K562 (cell line): ENCODE data around the gene PPA2. TPM values are rescaled to one million over a fixed set of nuclear protein-coding genes. Genes with fewer than 3 reads are reported as not detected.

ENCODE experiments used
- ATAC-seq: fragments of 200-7000 bp; cut with Tn5 transposase; 3 replicates; pipeline ENCODE4 v1.9.1; 2020; ENCODE audit warnings: moderate library complexity
- BruUV-seq: library from RNA; stranded (reverse); fragments of 400-500 nt; replicated peaks from 2 replicates; lab custom pipeline; 2021; lab: Mats Ljungman, UMichigan
- CTCF ChIA-PET: fragments of 300-600 bp; formaldehyde crosslinking; extraction: SDS; loops from one replicate; lab custom pipeline; 2021; ENCODE audit warnings: low intra/inter-chr PET ratio; lab: Yijun Ruan, JAX
- POLR2A ChIA-PET: fragments of 300-600, 350-650 bp; sonication (Branson Sonifier 250); formaldehyde crosslinking; extraction: SDS; loops from one replicate; lab custom pipeline; 2021; ENCODE audit warnings: antibody characterized with exemption, inconsistent platforms; lab: Yijun Ruan, JAX
- DNase-seq, 4 experiments: peaks; one replicate each; pipeline versions ENCODE4 v3.0.0 to v3.0.0-alpha.2; 2011 to 2018; ENCODE audit warnings: low spot score in 3 of 4, mixed read lengths in 3 of 4; ENCODE audit errors: extremely low read depth in 1 of 4
- FAIRE-seq: peaks from 2 replicates; lab custom pipeline; 2011; peaks lifted over from hg19 to GRCh38; lab: Jason Lieb, UNC
- H2AFZ ChIP-seq: 2 replicates; pipeline ENCODE4 v1.6.0; 2011; ENCODE audit warnings: low read depth, low read length, control low read depth, inconsistent platforms
- H3K27ac ChIP-seq: fragments of 200-600 bp; 3 replicates; pipeline ENCODE4 v1.8.0; 2011; ENCODE audit warnings: low read depth, mild to moderate bottlenecking, control low read depth, inconsistent platforms, low read length, moderate library complexity, mixed read lengths; ENCODE audit errors: extremely low read depth
- H3K27me3 ChIP-seq, 2 experiments: fragments of 300-600 bp in 1 of 2; 2 replicates in 1 of 2; 3 replicates in 1 of 2; pipeline versions ENCODE4 v1.6.0 to v1.8.0; 2011; ENCODE audit warnings: inconsistent platforms in 2 of 2, low read length in 2 of 2, mild to moderate bottlenecking in 1 of 2, mixed read lengths in 1 of 2, moderate library complexity in 1 of 2; ENCODE audit not compliant: control insufficient read depth in 2 of 2, insufficient read depth in 2 of 2
- H3K36me3 ChIP-seq: fragments of 300-600 bp; 3 replicates; pipeline ENCODE4 v1.8.0; 2011; ENCODE audit warnings: mild to moderate bottlenecking, low read length, inconsistent platforms; ENCODE audit not compliant: control insufficient read depth, insufficient read depth
- H3K4me1 ChIP-seq, 2 experiments: fragments of 200-600 bp in 1 of 2; replicated peaks in 1 of 2; 2 replicates in 1 of 2; 3 replicates in 1 of 2; pipeline versions ENCODE4 v1.5.1 to v1.8.0; 2011; ENCODE audit warnings: inconsistent platforms in 2 of 2, low read length in 2 of 2, mild to moderate bottlenecking in 1 of 2, mixed read lengths in 1 of 2, moderate library complexity in 1 of 2; ENCODE audit not compliant: control insufficient read depth in 2 of 2, insufficient read depth in 2 of 2
- H3K4me2 ChIP-seq: 2 replicates; pipeline ENCODE4 v1.6.1; 2011; ENCODE audit warnings: low read length, control low read depth, inconsistent platforms, mixed read lengths; ENCODE audit not compliant: insufficient read depth
- H3K4me3 ChIP-seq: fragments of 200-600 bp; sonication (generic), shearing (Covaris generic); 2 replicates; pipeline ENCODE4 v1.5.1; 2016; ENCODE audit warnings: control low read depth, inconsistent platforms
- H3K79me2 ChIP-seq: fragments of 200-600 bp; 3 replicates; pipeline ENCODE4 v1.8.0; 2011; ENCODE audit warnings: low read length, inconsistent platforms; ENCODE audit not compliant: control insufficient read depth, insufficient read depth
- H3K9ac ChIP-seq, 2 experiments: 2 replicates each; pipeline versions ENCODE4 v1.6.0 to v1.6.1; 2011; ENCODE audit warnings: low read depth in 2 of 2, low read length in 2 of 2, control low read depth in 1 of 2, inconsistent platforms in 1 of 2, mild to moderate bottlenecking in 1 of 2, mixed read lengths in 1 of 2; ENCODE audit not compliant: insufficient read depth in 1 of 2
- H3K9me1 ChIP-seq: one replicate; pipeline ENCODE4 v1.6.0; 2011; ENCODE audit warnings: inconsistent platforms, mild to moderate bottlenecking, low read length, moderate library complexity; ENCODE audit not compliant: control insufficient read depth, insufficient read depth
- H3K9me3 ChIP-seq: replicated peaks from 2 replicates; pipeline ENCODE4 v1.5.1; 2011; ENCODE audit warnings: low read depth, low read length, inconsistent platforms; ENCODE audit not compliant: control insufficient read depth, insufficient read depth
- H4K20me1 ChIP-seq: replicated peaks from 2 replicates; pipeline ENCODE4 v1.6.1; 2011; ENCODE audit warnings: low read length, inconsistent platforms, mixed read lengths; ENCODE audit not compliant: control insufficient read depth, insufficient read depth
- GTF2E2 ChIP-seq: fragments of 200-800 bp; sonication (Bioruptor generic); IDR thresholded peaks from 2 replicates; pipeline ENCODE4 v1.6.1; 2016; ENCODE audit warnings: missing genetic modification characterization, missing compliant biosample characterization
- HMG20A ChIP-seq: fragments of 450-650 bp; formaldehyde crosslinking; conservative IDR thresholded peaks from 2 replicates; pipeline ENCODE4 v1.4.0; 2020; ENCODE audit warnings: mild to moderate bottlenecking, mixed read lengths
- NUFIP1 ChIP-seq: fragments of 450-650 bp; IDR thresholded peaks from 2 replicates; pipeline ENCODE4 v1.6.1; 2018; ENCODE audit not compliant: partially characterized antibody
- RAD21 ChIP-seq, 2 experiments: fragments of 250-450 bp in 1 of 2; fragments of 450-650 bp in 1 of 2; sonication (Bioruptor Pico) in 1 of 2; formaldehyde crosslinking in 1 of 2; IDR thresholded peaks in 1 of 2; conservative IDR thresholded peaks in 1 of 2; 2 replicates each; pipeline versions ENCODE4 v1.4.0 to v1.8.0; 2020 to 2022; ENCODE audit warnings: mild to moderate bottlenecking in 2 of 2, moderate library complexity in 1 of 2
- RB1 ChIP-seq: fragments of 450-650 bp; IDR thresholded peaks from 2 replicates; pipeline ENCODE4 v1.6.1; 2017; ENCODE audit warnings: low read depth, mild to moderate bottlenecking
- TAF1 ChIP-seq: IDR thresholded peaks from 2 replicates; pipeline ENCODE4 v1.6.1; 2011; ENCODE audit warnings: mild to moderate bottlenecking, low read length, moderate library complexity; ENCODE audit not compliant: insufficient read depth, control insufficient read depth, severe bottlenecking; ENCODE audit errors: extremely low read depth
- TAL1 ChIP-seq: fragments of 450-650 bp; IDR thresholded peaks from 2 replicates; pipeline ENCODE4 v1.6.1; 2016; ENCODE audit warnings: mild to moderate bottlenecking
- TFAM ChIP-seq: fragments of 250-450 bp; sonication (Bioruptor Pico); conservative IDR thresholded peaks from 2 replicates; pipeline ENCODE4 v1.5.0; 2021; ENCODE audit warnings: mild to moderate bottlenecking, moderate library complexity
- XRCC4 ChIP-seq: IDR thresholded peaks from one replicate; pipeline ENCODE4 v1.6.1; 2011; ENCODE audit not compliant: insufficient read depth, insufficient read length; ENCODE audit errors: extremely low read depth
- WGBS: fragments of 100-300 bp; shearing (Covaris generic); methylation state at CpG from one replicate; pipeline ENCODE4 v1.1.6; 2016; ENCODE audit warnings: low coverage, mixed read lengths; ENCODE audit not compliant: insufficient coverage; ENCODE audit errors: missing lambda C conversion rate; 5-methylcytosine and 5-hydroxymethylcytosine counted together
- in situ Hi-C: fragments of 300-500 bp; cut with MboI; formaldehyde crosslinking; loops from 4 replicates; pipeline ENCODE4 v1.15.0; 2018; ENCODE audit warnings: inconsistent platforms, mixed read lengths
- intact Hi-C: fragments of 100-400 bp; cut with micrococcal nuclease; formaldehyde crosslinking; loops from 2 replicates; pipeline ENCODE4 v1.14.2; 2022
- polyA plus RNA-seq, 8 experiments: library from polyadenylated mRNA; depleted of rRNA in 4 of 8; stranded (reverse) in 5 of 8; unstranded in 3 of 8; fragments of >200 nt; fragmentation: Nextera tagmentation in 2 of 8; fragmentation: Illumina TruSeq in 1 of 8; extraction: Ambion mirVana in 2 of 8; extraction: Trizol in 1 of 8; gene quantifications; 2 replicates each; pipeline versions ENCODE4 v1.2.1 to v1.2.3, GENCODE V29; 2011 to 2014; ENCODE audit warnings: inconsistent platforms in 1 of 8, missing spikeins in 1 of 8
- total RNA-seq, 7 experiments: library from RNA; depleted of rRNA in 6 of 7; stranded (reverse); fragments of >200 nt in 6 of 7; fragmentation: Illumina TruSeq in 2 of 7; extraction: Trizol in 2 of 7; gene quantifications; 2 replicates each; pipeline versions ENCODE4 v1.2.1 to v1.2.3, GENCODE V29; 2011 to 2021; ENCODE audit warnings: low replicate concordance in 1 of 7
- TF ChIP-seq, protein P1 (sequence below): fragments of 450-650 bp; formaldehyde crosslinking; conservative IDR thresholded peaks from 2 replicates; pipeline ENCODE4 v1.4.0; 2022; ENCODE audit warnings: mild to moderate bottlenecking, missing genetic modification characterization
- TF ChIP-seq, protein P2 (sequence below): fragments of 250-450 bp; sonication (Bioruptor Pico); IDR thresholded peaks from 2 replicates; pipeline ENCODE4 v1.4.0; 2020; ENCODE audit warnings: mild to moderate bottlenecking
- TF ChIP-seq, protein P3 (sequence below): fragments of 250-450 bp; sonication (Bioruptor Pico); IDR thresholded peaks from 2 replicates; pipeline ENCODE4 v1.4.0; 2020

The PPA2 gene
- total and polyA plus RNA-seq, 9 of the 15 experiments (the other 6 are each of a cell fraction or from before 2014, with no cell fraction given), result 48.3 to 190 (median 109) TPM

DNA sequence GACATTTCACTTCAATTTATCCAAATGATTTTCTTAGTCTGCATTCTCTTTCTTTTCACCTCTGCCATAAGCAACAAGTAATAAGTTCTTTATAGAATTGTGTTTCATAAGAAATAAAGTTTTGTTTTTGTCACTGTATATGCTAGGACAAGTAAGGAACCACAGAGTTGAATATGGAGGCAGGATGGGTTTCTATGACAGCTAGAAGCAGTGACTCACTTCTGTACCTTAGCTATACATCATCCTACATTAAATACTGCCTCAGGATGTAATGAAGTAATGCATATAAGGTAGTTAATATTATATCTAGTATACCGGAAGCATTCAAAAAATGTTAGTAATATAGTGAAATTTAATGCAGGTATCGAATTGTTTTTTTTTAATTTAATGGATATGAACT, 128.0 kb downstream of the PPA2 start:
- H3K27ac ChIP-seq, result no peak overlapping the region
- H3K4me2 ChIP-seq, result no peak overlapping the region
- TF ChIP-seq HMG20A (no peak), RB1 (no peak), NUFIP1 (no peak), TFAM (CRISPR knock-in tag) (no peak), TAL1 (no peak), GTF2E2 (no peak), XRCC4 (no peak), TAF1 (no peak), RAD21 (CRISPR knock-in tag; conservative IDR thresholded peaks at IDR 0.05 in 1 of 2, IDR thresholded peaks at IDR 0.05 in 1 of 2) (no peak)
- TF ChIP-seq, protein P1, sequence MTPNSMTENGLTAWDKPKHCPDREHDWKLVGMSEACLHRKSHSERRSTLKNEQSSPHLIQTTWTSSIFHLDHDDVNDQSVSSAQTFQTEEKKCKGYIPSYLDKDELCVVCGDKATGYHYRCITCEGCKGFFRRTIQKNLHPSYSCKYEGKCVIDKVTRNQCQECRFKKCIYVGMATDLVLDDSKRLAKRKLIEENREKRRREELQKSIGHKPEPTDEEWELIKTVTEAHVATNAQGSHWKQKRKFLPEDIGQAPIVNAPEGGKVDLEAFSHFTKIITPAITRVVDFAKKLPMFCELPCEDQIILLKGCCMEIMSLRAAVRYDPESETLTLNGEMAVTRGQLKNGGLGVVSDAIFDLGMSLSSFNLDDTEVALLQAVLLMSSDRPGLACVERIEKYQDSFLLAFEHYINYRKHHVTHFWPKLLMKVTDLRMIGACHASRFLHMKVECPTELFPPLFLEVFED (CRISPR knock-in tag), result no peak
- TF ChIP-seq, protein P2, sequence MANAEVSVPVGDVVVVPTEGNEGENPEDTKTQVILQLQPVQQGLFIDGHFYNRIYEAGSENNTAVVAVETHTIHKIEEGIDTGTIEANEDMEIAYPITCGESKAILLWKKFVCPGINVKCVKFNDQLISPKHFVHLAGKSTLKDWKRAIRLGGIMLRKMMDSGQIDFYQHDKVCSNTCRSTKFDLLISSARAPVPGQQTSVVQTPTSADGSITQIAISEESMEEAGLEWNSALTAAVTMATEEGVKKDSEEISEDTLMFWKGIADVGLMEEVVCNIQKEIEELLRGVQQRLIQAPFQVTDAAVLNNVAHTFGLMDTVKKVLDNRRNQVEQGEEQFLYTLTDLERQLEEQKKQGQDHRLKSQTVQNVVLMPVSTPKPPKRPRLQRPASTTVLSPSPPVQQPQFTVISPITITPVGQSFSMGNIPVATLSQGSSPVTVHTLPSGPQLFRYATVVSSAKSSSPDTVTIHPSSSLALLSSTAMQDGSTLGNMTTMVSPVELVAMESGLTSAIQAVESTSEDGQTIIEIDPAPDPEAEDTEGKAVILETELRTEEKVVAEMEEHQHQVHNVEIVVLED (CRISPR knock-in tag), result no peak
- TF ChIP-seq, protein P3, sequence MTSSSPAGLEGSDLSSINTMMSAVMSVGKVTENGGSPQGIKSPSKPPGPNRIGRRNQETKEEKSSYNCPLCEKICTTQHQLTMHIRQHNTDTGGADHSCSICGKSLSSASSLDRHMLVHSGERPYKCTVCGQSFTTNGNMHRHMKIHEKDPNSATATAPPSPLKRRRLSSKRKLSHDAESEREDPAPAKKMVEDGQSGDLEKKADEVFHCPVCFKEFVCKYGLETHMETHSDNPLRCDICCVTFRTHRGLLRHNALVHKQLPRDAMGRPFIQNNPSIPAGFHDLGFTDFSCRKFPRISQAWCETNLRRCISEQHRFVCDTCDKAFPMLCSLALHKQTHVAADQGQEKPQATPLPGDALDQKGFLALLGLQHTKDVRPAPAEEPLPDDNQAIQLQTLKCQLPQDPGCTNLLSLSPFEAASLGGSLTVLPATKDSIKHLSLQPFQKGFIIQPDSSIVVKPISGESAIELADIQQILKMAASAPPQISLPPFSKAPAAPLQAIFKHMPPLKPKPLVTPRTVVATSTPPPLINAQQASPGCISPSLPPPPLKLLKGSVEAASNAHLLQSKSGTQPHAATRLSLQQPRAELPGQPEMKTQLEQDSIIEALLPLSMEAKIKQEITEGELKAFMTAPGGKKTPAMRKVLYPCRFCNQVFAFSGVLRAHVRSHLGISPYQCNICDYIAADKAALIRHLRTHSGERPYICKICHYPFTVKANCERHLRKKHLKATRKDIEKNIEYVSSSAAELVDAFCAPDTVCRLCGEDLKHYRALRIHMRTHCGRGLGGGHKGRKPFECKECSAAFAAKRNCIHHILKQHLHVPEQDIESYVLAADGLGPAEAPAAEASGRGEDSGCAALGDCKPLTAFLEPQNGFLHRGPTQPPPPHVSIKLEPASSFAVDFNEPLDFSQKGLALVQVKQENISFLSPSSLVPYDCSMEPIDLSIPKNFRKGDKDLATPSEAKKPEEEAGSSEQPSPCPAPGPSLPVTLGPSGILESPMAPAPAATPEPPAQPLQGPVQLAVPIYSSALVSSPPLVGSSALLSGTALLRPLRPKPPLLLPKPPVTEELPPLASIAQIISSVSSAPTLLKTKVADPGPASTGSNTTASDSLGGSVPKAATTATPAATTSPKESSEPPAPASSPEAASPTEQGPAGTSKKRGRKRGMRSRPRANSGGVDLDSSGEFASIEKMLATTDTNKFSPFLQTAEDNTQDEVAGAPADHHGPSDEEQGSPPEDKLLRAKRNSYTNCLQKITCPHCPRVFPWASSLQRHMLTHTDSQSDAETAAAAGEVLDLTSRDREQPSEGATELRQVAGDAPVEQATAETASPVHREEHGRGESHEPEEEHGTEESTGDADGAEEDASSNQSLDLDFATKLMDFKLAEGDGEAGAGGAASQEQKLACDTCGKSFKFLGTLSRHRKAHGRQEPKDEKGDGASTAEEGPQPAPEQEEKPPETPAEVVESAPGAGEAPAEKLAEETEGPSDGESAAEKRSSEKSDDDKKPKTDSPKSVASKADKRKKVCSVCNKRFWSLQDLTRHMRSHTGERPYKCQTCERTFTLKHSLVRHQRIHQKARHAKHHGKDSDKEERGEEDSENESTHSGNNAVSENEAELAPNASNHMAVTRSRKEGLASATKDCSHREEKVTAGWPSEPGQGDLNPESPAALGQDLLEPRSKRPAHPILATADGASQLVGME (CRISPR knock-in tag), result no peak
- TF ChIP-seq, all 486 proteins: peak for 0
- H3K4me1 ChIP-seq, result peaks cover 0 to 6% of the 10 kb centered on the region in 2 experiments; a peak in 2 of 5 replicates
- H3K9me3 ChIP-seq, result no peaks in the 10 kb centered on the region
- FAIRE-seq (no peak), ATAC-seq (no peak), DNase-seq (no peak)
- no peaks in the 10 kb centered on the region for H3K36me3 ChIP-seq
- H3K9ac ChIP-seq, result no peak overlapping the region
- ChIA-PET POLR2A (no interaction called here), CTCF (no interaction called here)
- no peaks in the 10 kb centered on the region for H4K20me1 ChIP-seq
- intact Hi-C loops (no loop called here), in situ Hi-C loops (no loop called here)
- H3K27me3 ChIP-seq, result peaks cover 0 to 10% of the 10 kb centered on the region in 2 experiments; a peak in 2 of 5 replicates
- WGBS, result 21% methylated on average over 2 of the region's 2 CpGs
- H2AFZ ChIP-seq, result no peak overlapping the region
- H3K9me1 ChIP-seq, result no peaks in the 10 kb centered on the region
- BruUV-seq, result no TSS peak
- H3K4me3 ChIP-seq, result no peak overlapping the region
- no peaks in the 10 kb centered on the region for H3K79me2 ChIP-seq
